ENCODE measurements around the gene SNRPA1.
A peak's percentile ranks its signal among the peaks of the same experiment; 100 is the strongest.
"Not testable (repeated sequence)": the region's sequence is repeated elsewhere in the genome, so short reads cannot be mapped to it uniquely, and the experiment has no call there.

SNRPA1 gene

DNA sequence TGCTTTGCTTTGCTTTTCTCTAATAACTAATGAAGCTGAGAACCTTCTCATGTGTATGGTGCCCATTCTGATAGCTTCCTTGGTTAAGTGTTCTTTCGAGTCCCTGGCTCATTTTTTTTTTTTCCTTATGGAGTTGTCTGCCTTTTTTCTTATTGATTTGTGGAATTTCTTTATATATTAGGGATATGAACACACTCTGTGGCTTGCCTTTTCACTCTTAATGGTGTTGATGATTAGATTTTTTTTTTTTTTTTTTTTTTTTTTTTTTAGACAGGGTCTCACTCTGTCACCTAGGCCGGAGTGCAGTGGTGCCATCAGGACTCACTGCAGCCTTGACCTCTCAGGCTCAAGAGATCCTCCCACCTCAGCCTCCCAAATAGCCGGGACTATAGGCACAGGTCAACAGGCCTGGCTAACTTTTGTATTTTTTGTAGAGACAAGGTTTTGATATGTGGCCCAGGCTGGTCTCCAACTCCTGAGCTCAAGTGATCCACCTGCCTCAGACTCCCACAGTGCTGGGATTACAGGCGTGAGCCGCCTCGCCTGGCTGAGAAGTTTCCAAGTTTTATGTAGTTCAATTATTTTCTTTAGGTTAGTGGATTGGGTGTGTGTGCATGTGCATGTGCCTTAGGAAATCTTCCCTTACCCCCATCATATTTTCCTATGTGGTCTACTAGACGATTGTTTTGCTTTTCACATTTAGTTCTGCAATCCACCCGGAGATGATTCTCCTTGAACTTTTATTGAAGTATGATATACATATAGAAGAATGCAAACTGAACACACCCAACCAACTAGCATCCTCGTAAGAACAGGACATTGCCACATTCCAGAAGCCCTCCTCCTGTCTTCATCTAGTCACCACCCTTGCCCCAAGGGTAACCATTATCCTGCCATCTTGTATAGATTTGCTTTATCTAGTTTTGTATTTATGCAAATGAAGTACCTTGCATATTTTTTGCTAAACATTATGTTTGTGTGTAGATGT, 1.7 kb upstream of the SNRPA1 start:
- no peak for DNase-seq

- no peak for DNase-seq
Measured at GRCh38 chr15:101295607-101296161, 636 bp upstream of the SNRPA1 start.

GRCh38 chr15:101293122-101293521, 1.9 kb downstream of the SNRPA1 start:
- DNase-seq = no peak

DNA sequence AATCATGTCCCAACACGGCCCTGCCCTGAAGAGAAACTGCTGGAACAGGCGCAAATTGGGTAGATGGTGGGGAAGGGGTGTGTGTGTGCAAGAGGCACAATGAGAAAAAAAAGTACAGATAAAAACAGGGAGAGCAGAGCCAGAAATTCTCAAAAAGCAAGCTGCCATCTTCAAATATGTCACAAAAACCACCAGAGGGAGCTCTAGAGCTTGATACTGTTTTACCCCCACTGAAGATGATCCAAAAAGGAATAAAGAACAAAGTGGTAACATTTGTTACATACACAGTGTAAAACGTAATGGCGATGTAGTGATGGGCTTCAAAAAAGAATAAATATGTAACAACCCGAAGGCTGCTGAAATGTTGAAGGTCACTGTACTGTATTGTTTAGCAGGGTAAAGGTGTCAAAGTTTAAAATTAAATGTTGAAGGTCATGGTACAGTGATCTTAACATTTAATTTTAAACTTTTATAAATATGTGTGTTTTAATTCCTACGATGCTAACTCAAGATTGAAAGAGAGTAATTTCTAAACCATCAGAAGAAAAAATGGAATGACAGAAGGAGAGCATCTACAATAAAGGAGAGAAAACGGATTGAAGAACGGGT, 6.0 kb downstream of the SNRPA1 start:
- DNase-seq = no peak

DNA sequence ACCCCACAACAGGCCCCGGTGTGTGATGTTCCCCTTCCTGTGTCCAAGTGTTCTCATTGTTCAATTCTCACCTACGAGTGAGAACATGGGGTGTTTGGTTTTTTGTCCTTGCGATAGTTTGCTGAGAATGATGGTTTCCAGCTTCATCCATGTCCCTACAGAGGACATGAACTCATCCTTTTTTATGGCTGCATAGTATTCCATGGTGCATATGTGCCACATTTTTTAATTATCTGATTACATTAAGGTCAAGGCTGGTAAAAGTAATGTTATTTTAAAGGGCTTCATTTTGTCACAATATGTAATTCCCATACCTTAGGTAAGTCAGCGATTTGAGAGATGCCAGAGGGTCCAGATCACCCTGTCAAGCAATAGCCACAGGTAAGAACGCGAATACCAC, 7.7 kb downstream of the SNRPA1 start:
- not testable (repeated sequence) for DNase-seq

DNA sequence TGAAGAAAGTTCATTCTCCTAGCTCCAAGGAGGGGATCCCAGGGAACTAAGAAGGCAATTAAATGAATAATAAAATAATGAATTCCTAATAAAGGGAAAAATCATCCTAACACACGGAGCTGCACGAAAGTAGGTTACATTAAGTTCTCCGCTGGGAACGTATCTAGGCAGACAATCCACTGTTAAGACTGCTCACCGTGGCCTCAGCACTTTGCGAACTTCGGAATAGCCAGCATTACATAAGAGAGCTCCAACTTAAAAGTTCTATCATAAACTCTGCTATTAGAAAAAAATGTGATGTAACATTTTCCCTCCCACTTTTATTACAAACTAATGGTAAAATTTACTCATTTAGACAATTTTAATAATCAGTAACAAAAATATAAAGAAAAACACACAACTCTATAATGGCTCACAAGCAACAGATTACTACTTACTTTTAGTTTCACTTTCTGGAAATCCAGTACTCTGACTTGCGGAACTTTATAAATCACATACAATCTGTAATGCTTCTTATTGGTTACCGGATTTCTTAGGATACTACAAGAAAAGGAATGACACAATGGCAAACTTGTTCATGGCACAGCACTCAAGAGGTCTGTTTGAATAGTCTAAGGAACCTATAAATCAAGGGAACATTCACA, 8.5 kb downstream of the SNRPA1 start:
- no peak for DNase-seq

DNA sequence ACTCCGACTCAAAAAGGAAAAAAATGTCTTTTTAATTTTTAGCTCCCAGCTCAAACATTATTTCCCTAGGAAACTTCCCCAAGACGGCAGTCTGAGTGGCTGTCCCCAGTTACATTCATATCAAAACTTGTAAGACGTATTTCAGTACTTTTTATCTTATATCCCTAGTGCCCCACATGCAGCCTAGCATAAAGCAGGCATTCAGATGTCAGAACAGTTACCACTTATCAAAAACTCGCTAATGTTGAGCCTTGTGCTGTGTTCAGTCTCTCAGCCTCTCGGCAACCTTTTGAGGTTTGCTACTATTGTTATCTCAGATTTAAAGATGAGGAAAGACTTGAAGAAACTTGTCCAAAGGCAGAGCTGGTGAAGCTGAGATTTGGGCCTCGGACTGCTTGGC, 11.1 kb downstream of the SNRPA1 start:
- no peak for DNase-seq

DNA sequence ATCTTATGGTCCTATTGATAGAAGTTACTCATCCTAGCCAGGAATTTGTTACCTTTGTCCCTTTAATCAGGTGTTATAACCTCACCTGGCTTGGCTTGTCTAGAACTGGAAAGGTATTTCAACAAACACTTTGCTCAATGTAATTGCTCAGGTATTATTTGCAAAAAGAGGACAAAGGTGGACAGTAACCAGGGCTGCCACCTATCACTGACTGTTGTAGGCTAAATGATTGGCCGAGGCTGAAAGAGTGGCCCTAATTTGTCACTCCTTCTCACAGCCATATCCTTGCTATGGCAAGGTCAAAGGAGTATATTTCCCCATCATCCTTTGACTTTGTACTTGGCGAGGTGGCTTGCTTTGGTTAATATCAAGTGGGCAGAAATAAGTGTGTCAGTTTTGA, 15.0 kb downstream of the SNRPA1 start:
- no peak for DNase-seq

- DNase-seq = no peak
Measured at GRCh38 chr15:101277943-101278564, 17.0 kb downstream of the SNRPA1 start.

- DNase-seq = peak in 54 of 56 donors; percentile 28 to 93 (median 75)
Measured at GRCh38 chr15:101277038-101277822, 17.8 kb downstream of the SNRPA1 start, which contains the start of gene SELENOS. TSS of gene SELENOS (minus strand) at chr15:101277485. CDS start at chr15:101277417, 68 bp downstream.

DNA sequence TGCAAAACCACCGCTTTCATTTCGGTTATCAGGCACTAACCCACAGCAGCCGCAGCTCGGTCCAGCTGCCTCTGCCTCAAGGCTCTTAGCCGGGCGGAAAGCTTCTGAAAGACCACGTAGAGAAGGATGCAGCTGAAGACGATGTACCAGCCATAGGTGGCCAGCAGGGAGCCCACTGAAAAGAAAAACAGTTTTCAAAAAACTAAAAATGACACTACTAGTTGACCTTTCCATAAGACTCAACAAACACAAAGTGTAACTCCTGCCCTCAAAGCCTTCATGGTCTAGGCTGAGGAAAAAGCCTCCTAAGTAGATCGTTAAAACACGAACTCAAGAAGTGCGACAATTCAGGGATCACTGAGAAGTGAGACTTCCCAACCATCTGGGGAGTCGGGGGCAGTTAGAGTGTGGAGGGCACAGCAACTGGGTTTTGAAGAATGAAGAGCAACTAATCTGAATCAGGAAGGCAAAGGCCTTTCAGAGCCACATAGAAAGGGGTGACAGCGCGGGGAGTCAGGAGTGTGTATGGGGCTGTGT, 18.5 kb downstream of the SNRPA1 start:
- DNase-seq = no peak

DNA sequence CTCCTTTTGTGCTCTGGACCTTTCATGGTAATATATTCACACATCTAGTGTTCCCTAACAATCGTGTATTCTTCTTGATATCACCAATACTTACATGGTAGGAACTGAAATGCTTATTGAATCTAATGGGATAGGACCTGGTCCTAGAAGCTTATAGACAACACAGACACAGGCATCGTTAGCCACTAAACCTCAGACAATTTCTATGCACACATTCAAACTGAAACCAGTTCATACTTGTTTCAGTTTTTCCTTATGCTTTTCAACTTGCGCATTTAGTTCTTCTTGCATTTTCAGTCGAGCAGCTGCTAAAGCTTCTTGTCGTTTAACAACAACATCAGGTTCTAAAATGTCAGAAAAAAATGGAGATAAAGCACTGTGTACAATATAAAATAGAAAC, 20.0 kb downstream of the SNRPA1 start:
- DNase-seq = no peak

GRCh38 chr15:101273534-101273933, 21.5 kb downstream of the SNRPA1 start:
- DNase-seq = no peak

- no peak for DNase-seq
Measured at GRCh38 chr15:101272584-101272983, 22.5 kb downstream of the SNRPA1 start.

- DNase-seq = no peak
Measured at GRCh38 chr15:101269479-101270223, 25.4 kb downstream of the SNRPA1 start.

DNA sequence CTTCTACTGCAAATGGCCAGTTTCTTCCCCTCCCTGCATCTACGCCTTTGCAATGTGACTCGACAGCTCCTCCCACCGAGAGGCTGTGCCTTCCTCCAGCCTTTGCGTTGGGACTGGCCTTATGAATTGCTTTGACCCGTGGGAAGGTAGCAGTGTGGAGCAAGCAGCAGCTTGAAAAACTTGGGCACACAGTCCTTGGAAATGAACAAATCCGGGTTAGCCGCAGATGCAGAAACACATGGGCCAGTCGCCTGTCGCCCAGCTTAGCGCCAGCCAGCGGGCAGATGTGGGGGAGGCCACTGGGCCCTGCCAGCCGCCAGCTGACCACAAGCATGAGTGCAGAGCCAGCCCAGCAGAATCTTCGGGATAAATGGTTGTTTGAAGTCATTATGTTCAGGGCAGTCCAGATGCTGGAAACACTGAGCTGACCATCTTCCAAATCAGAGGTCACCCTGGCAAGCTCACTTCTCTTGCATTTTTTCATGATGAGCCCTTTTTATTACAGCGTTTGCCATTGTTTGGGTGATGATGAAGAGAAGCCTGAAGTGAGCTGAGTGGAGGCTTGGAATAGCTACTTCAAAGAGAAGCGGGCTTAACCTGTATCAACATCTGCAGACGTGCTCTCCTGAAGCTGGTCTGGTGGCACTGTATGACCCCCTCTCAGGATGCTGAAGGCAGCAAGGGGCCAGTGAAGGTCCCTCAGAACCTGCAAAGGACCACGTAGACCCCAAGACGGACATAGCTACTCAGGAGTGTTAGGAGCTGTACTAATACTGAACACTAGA, 27.5 kb downstream of the SNRPA1 start:
- peak in 42 of 56 donors; percentile 20 to 84 (median 54) for DNase-seq

GRCh38 chr15:101266787-101267186, 28.3 kb downstream of the SNRPA1 start:
- DNase-seq = no peak

DNA sequence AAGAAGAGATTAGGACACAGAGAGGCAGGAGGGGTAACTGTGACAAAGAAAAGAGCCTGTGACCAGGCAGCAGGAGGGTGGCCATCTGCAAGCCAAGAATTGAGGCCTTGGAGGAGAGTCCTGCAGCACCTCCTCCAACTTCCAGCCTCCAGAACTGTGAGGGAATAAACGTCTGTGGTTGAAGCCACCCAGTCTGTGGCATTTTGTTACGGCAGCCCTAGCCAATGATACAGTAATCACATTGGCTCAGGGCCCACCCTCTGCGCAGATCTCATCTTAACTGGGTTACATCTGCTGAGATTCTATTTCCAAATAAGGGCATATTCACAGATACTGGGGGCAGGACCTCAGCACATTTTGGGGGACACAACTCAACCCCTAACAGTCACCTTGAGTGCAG, 29.0 kb downstream of the SNRPA1 start:
- no peak for DNase-seq
